DND-41 (cell line): ENCODE results near the gene PNPLA2.

ENCODE experiments used
- EZH2 ChIP-seq: IDR thresholded peaks from 3 replicates; pipeline ENCODE4 v1.6.1; 2012; ENCODE audit warnings: borderline replicate concordance, low read depth, mild to moderate bottlenecking, moderate library complexity, low read length, inconsistent platforms; ENCODE audit not compliant: severe bottlenecking
- TF ChIP-seq, protein P1 (sequence below): IDR thresholded peaks from 2 replicates; pipeline ENCODE4 v1.5.1; 2012; ENCODE audit warnings: borderline replicate concordance, low read length, moderate library complexity, mild to moderate bottlenecking; ENCODE audit not compliant: poor library complexity, severe bottlenecking; ENCODE audit errors: extremely low read depth

DNA sequence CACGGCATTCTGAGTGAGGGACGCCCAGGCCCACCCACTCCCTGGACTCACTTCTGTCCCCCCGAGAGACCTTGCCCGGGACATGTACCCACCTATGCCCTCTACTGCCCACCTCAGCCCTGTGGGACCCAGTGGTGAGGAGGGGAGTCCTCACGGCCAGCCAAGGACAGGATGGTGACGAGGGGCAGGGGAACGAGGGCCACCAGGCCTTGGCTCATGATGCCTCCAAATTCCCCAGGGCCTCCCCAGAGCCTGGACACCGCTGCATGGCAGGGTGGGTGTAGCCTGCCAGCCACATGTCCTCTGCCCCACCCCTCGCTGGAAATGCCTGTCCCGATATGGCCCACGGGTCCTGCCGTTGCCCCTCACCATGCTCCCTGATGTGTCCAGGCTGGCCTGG is 50.1 kb downstream of the PNPLA2 start:
- TF ChIP-seq EZH2: no peak
- TF ChIP-seq, protein P1, sequence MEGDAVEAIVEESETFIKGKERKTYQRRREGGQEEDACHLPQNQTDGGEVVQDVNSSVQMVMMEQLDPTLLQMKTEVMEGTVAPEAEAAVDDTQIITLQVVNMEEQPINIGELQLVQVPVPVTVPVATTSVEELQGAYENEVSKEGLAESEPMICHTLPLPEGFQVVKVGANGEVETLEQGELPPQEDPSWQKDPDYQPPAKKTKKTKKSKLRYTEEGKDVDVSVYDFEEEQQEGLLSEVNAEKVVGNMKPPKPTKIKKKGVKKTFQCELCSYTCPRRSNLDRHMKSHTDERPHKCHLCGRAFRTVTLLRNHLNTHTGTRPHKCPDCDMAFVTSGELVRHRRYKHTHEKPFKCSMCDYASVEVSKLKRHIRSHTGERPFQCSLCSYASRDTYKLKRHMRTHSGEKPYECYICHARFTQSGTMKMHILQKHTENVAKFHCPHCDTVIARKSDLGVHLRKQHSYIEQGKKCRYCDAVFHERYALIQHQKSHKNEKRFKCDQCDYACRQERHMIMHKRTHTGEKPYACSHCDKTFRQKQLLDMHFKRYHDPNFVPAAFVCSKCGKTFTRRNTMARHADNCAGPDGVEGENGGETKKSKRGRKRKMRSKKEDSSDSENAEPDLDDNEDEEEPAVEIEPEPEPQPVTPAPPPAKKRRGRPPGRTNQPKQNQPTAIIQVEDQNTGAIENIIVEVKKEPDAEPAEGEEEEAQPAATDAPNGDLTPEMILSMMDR: no peak
